Measurements from ENCODE around the gene CCT6A. TPM values are rescaled to one million over a fixed set of nuclear protein-coding genes. Genes with fewer than 3 reads are reported as not detected.

Gene CCT6A
- total and polyA plus RNA-seq, 9 of the 15 experiments (the other 6 are each of a cell fraction or from before 2014, with no cell fraction given) = 244 to 708 (median 387) TPM

- TF ChIP-seq PREB (CRISPR knock-in tag; IDR thresholded peaks at IDR 0.05) (no peak), ZNF384 (IDR thresholded peaks at IDR 0.05; ENCODE audit: low read depth, low read length) (peak; percentile 33; the same call in 1 of the 2 replicates), NR2C2 (CRISPR knock-in tag; IDR thresholded peaks at IDR 0.05) (peak; percentile 15; the same call in 1 of the 2 replicates), NR2C2 (tag; IDR thresholded peaks at IDR 0.05) (peak; percentile 95), MIER1 (IDR thresholded peaks at IDR 0.05; ENCODE audit: low read depth) (no peak), SMC3 (conservative IDR thresholded peaks at IDR 0.05; ENCODE audit: insufficient read depth, low read depth, low read length) (no peak), ZSCAN29 (IDR thresholded peaks at IDR 0.05) (peak; percentile 78), ZNF583 (CRISPR knock-in tag; IDR thresholded peaks at IDR 0.05) (no peak), ZEB2 (IDR thresholded peaks at IDR 0.05) (peak; percentile 36), KLF1 (tag; IDR thresholded peaks at IDR 0.05) (peak; percentile 97), NELFE (IDR thresholded peaks at IDR 0.05; ENCODE audit: insufficient read depth, insufficient read length) (no peak), CREB5 (CRISPR knock-in tag; IDR thresholded peaks at IDR 0.05) (0 out of 2 replicates have a peak, but pooled peaks have one; percentile 8), ZBED1 (IDR thresholded peaks at IDR 0.05) (peak; percentile 36; the same call in 1 of the 2 replicates), SNAPC5 (CRISPR knock-in tag; IDR thresholded peaks at IDR 0.05) (no peak), ZBTB17 (CRISPR knock-in tag; IDR thresholded peaks at IDR 0.05) (no peak), PHTF2 (CRISPR knock-in tag; IDR thresholded peaks at IDR 0.05) (no peak), ADNP (tag; IDR thresholded peaks at IDR 0.05) (no peak), SRSF9 (IDR thresholded peaks at IDR 0.05; ENCODE audit: borderline replicate concordance, low read depth, low read length) (no peak), GABPB2 (CRISPR knock-in tag; conservative IDR thresholded peaks at IDR 0.05) (no peak), RFX7 (CRISPR knock-in tag; IDR thresholded peaks at IDR 0.05) (no peak), FOXJ2 (tag; IDR thresholded peaks at IDR 0.05) (no peak), ZNF146 (CRISPR knock-in tag; IDR thresholded peaks at IDR 0.05; ENCODE audit: unreplicated experiment) (no peak), ZNF263 (CRISPR knock-in tag; IDR thresholded peaks at IDR 0.05; ENCODE audit: borderline replicate concordance) (peak; percentile 40; the same call in 1 of the 2 replicates)
- TF ChIP-seq, protein P1, sequence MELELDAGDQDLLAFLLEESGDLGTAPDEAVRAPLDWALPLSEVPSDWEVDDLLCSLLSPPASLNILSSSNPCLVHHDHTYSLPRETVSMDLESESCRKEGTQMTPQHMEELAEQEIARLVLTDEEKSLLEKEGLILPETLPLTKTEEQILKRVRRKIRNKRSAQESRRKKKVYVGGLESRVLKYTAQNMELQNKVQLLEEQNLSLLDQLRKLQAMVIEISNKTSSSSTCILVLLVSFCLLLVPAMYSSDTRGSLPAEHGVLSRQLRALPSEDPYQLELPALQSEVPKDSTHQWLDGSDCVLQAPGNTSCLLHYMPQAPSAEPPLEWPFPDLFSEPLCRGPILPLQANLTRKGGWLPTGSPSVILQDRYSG (tag; conservative IDR thresholded peaks at IDR 0.05; ENCODE audit: low read depth) = peak; percentile 63; the same call in 1 of the 2 replicates
These were observed 54.8 kb downstream of the CCT6A start, which contains the start of gene CHCHD2 (continued) for GRCh38 chr7:56106108-56107073.
